Measurements from ENCODE around the gene TRERF1.

Gene TRERF1

GRCh38 chr6:42251500-42251899 is 200.2 kb downstream of the TRERF1 start:
- DNase-seq (ENCODE audit: low spot score): no peak

GRCh38 chr6:42250274-42250931 is 201.3 kb downstream of the TRERF1 start:
- no peak for DNase-seq (ENCODE audit: low spot score)

GRCh38 chr6:42249279-42249678 is 202.4 kb downstream of the TRERF1 start:
- no peak for DNase-seq (ENCODE audit: low spot score)

- no peak for DNase-seq (ENCODE audit: low spot score)
These were observed 208.7 kb downstream of the TRERF1 start for GRCh38 chr6:42243046-42243445.

GRCh38 chr6:42241915-42242314 is 209.8 kb downstream of the TRERF1 start:
- no peak for DNase-seq (ENCODE audit: low spot score)

GRCh38 chr6:42239736-42240375 is 211.9 kb downstream of the TRERF1 start:
- DNase-seq (ENCODE audit: low spot score): no peak

- no peak for DNase-seq (ENCODE audit: low spot score)
These were observed 212.4 kb downstream of the TRERF1 start for GRCh38 chr6:42239333-42239732.

GRCh38 chr6:42237857-42238256 is 213.9 kb downstream of the TRERF1 start:
- DNase-seq (ENCODE audit: low spot score): no peak

GRCh38 chr6:42236682-42237473 is 214.8 kb downstream of the TRERF1 start:
- no peak for DNase-seq (ENCODE audit: low spot score)

GRCh38 chr6:42236030-42236429 is 215.7 kb downstream of the TRERF1 start:
- DNase-seq (ENCODE audit: low spot score): no peak

- no peak for DNase-seq (ENCODE audit: low spot score)
These were observed 219.7 kb downstream of the TRERF1 start for GRCh38 chr6:42232035-42232434.

- no peak for DNase-seq (ENCODE audit: low spot score)
These were observed 221.1 kb downstream of the TRERF1 start for GRCh38 chr6:42230345-42231321.

GRCh38 chr6:42229506-42230119 is 222.1 kb downstream of the TRERF1 start:
- DNase-seq (ENCODE audit: low spot score): no peak

- DNase-seq (ENCODE audit: low spot score): no peak
These were observed 223.4 kb downstream of the TRERF1 start for GRCh38 chr6:42228305-42228704.

GRCh38 chr6:42227173-42227850 is 224.4 kb downstream of the TRERF1 start:
- DNase-seq (ENCODE audit: low spot score): no peak

GRCh38 chr6:42226645-42227143 is 225.0 kb downstream of the TRERF1 start:
- no peak for DNase-seq (ENCODE audit: low spot score)

- no peak for DNase-seq (ENCODE audit: low spot score)
These were observed 225.5 kb downstream of the TRERF1 start for GRCh38 chr6:42226161-42226611.

- DNase-seq (ENCODE audit: low spot score): no peak
These were observed 226.3 kb downstream of the TRERF1 start for GRCh38 chr6:42225419-42225818.

GRCh38 chr6:42225029-42225339 is 226.7 kb downstream of the TRERF1 start:
- no peak for DNase-seq (ENCODE audit: low spot score)

GRCh38 chr6:42224222-42225028 is 227.3 kb downstream of the TRERF1 start:
- DNase-seq (ENCODE audit: low spot score): peak; percentile 44

All from CD4-positive, alpha-beta T cell treated with Interleukin-15 for 4 hours (primary cell).